Peyer's patch (tissue), 4 donors: Measurements from ENCODE around the gene OR2T8.

Experiments used
- CTCF ChIP-seq, 6 experiments: fragments of 450-650 bp in 4 of 6; fragments of 200-600 bp in 2 of 6; sonication (generic) in 1 of 6; IDR thresholded peaks; one replicate each; pipeline ENCODE4 v1.5.1; 2017 to 2019; ENCODE audit warnings: antibody characterized with exemption in 6 of 6, mild to moderate bottlenecking in 3 of 6, moderate library complexity in 1 of 6
- POLR2A ChIP-seq, 2 donors: fragments of 450-650 bp; IDR thresholded peaks; one replicate each; pipeline ENCODE4 v1.5.1; 2017; ENCODE audit warnings: antibody characterized with exemption in 2 of 2, mild to moderate bottlenecking in 2 of 2, moderate library complexity in 2 of 2

- no peak for TF ChIP-seq CTCF (IDR thresholded peaks at IDR 0.05)
- no peak for TF ChIP-seq POLR2A (IDR thresholded peaks at IDR 0.05)
Observed at GRCh38 chr1:247884797-247885413, 35.1 kb upstream of the OR2T8 start.
